Measurements from ENCODE around the gene HYKK. TPM values are rescaled to one million over a fixed set of nuclear protein-coding genes. Genes with fewer than 3 reads are reported as not detected.
A peak's percentile ranks its signal among the peaks of the same experiment; 100 is the strongest.

The HYKK gene
- total and polyA plus RNA-seq, 2 donors (not counting 1 experiment from before 2014, with no cell fraction given): 0.28 to 0.42 TPM

DNA sequence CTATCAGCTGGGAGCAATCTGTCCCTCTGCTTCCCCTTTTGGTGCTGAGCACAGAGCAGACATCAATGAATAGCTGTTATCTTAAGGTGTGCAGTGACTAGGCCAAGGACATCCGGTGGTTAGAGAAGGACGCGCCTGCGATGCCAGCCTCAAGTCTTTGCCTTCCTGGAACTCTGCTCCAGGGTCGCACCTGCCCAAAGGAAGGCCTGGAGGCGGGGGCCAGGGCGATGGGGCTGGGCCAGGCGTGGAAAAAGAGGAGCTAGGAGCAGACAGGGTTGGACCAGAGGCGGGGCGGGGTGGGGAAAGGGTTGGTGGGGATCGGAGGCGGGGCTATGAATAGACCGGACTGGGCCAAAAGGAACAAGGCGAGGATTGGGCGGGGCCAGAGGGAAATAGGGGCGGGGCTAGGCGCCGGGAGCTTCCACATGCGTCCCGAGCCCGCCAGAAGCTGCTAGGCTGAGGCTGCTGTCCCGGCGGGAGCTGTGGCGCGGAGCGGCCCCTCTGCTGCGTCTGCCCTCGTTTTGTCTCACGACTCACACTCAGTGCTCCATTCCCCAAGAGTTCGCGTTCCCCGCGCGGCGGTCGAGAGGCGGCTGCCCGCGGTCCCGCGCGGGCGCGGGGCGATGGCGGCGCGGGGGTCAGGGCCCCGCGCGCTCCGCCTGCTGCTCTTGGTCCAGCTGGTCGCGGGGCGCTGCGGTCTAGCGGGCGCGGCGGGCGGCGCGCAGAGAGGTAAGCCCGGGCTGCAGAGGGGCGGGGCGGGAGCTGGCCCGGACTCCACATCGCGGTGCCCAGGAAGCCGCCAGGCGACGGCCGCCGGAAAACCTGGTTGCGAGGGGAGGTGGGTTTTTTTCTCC is 57.9 kb downstream of the HYKK start, which contains the start of gene CHRNA5:
Gene CHRNA5 (plus strand): TSS at position 424 of the 854 bp plus-strand sequence. CDS start 200 bp downstream, at position 624.
- Histone ChIP-seq H3K9ac (ENCODE audit: low read length) (peak within 1 kb of the TSS; percentile 70), H3K4me1 (ENCODE audit: control insufficient read depth in 2 of 2, insufficient read depth in 2 of 2, low read length in 2 of 2) (peaks cover 16 to 17% of the 10 kb centered on the region in 2 donors), H3K27me3 (replicated peaks in 1 of 4; ENCODE audit: control extremely low read depth in 1 of 4, control insufficient read depth in 3 of 4, insufficient read depth in 4 of 4, low read length in 3 of 4) (peaks cover 0 to 12% (median under 1%) of the 10 kb centered on the region in 4 experiments), H2AFZ (ENCODE audit: insufficient read depth, low read depth, low read length, poor library complexity, severe bottlenecking) (peak within 1 kb of the TSS; percentile 98), H3K36me3 (replicated peaks in 1 of 2; ENCODE audit: control extremely low read depth in 1 of 2, control insufficient read depth in 1 of 2, extremely low read depth in 1 of 2, insufficient read depth in 2 of 2, low read length in 1 of 2) (no peaks in the 10 kb centered on the region), H3K4me3 (ENCODE audit: control extremely low read depth in 1 of 5, extremely low read depth in 1 of 5, insufficient read depth in 1 of 5, low read depth in 2 of 5, low read length in 4 of 5) (peak within 1 kb of the TSS; percentile 54 to 80 (median 68)), H3K9me3 (ENCODE audit: control extremely low read depth in 1 of 3, control insufficient read depth in 2 of 3, insufficient read depth in 1 of 3, low read length in 2 of 3) (no peaks in the 10 kb centered on the region), H4K20me1 (ENCODE audit: control insufficient read depth, insufficient read depth, low read length, poor library complexity, severe bottlenecking) (no peaks in the 10 kb centered on the region), H3K4me2 (replicated peaks; ENCODE audit: low read depth, low read length, poor library complexity, severe bottlenecking) (peak within 1 kb of the TSS; percentile 96), H3K79me2 (ENCODE audit: control insufficient read depth, insufficient read depth, low read length) (no peaks in the 10 kb centered on the region), H3K27ac (ENCODE audit: low read length in 2 of 2) (peak within 1 kb of the TSS in 1 of 2 donors; percentile 30)
- Mint-ChIP-seq H3K27me3 (peaks cover 6% of the 10 kb centered on the region), H3K4me1 (peaks cover 26% of the 10 kb centered on the region), H3K9me3 (ENCODE audit: insufficient read depth) (no peaks in the 10 kb centered on the region), H3K4me3 (peak within 1 kb of the TSS; percentile 89), H3K27ac (peak within 1 kb of the TSS; percentile 82)
- under 1% methylated on average over 75 of the region's 75 CpGs for WGBS (ENCODE audit: insufficient coverage)
- ChIA-PET POLR2A (interaction anchor here (0.9 to 3.3 kb wide), 3 partner anchors 25 to 307 kb away, joined by 5 to 17 read pairs (median 7); partner anchors contain the start of genes IREB2, MORF4L1 and PSMA4), CTCF (interaction anchor here (0.9 to 2.1 kb wide), 4 partner anchors 24 to 619 kb away, joined by 4 to 6 read pairs (median 5); partner anchors contain the start of gene PSMA4)
- DNase-seq: peak; percentile 81
- intact Hi-C loops (cut with micrococcal nuclease): loop anchor here (1.0 to 10.0 kb wide), 3 partner anchors 25 to 1449 kb away; partner anchors contain the start of genes IREB2 and PSMA4
- peak; percentile 95 for ATAC-seq (ENCODE audit: low read depth)
- TF ChIP-seq, protein P1, sequence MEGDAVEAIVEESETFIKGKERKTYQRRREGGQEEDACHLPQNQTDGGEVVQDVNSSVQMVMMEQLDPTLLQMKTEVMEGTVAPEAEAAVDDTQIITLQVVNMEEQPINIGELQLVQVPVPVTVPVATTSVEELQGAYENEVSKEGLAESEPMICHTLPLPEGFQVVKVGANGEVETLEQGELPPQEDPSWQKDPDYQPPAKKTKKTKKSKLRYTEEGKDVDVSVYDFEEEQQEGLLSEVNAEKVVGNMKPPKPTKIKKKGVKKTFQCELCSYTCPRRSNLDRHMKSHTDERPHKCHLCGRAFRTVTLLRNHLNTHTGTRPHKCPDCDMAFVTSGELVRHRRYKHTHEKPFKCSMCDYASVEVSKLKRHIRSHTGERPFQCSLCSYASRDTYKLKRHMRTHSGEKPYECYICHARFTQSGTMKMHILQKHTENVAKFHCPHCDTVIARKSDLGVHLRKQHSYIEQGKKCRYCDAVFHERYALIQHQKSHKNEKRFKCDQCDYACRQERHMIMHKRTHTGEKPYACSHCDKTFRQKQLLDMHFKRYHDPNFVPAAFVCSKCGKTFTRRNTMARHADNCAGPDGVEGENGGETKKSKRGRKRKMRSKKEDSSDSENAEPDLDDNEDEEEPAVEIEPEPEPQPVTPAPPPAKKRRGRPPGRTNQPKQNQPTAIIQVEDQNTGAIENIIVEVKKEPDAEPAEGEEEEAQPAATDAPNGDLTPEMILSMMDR (IDR thresholded peaks at IDR 0.05): no peak
- TF ChIP-seq EZH2 (IDR thresholded peaks at IDR 0.05; ENCODE audit: borderline replicate concordance, insufficient read depth, low read depth, low read length, poor library complexity, severe bottlenecking): no peak
